Sigmoid colon (tissue), 7 donors: ENCODE data around the gene IL20RA. TPM values are rescaled to one million over a fixed set of nuclear protein-coding genes. Genes with fewer than 3 reads are reported as not detected.

Source experiments
- DNase-seq: peaks from one replicate; pipeline ENCODE4 v3.0.0-alpha.2; 2019
- H3K27ac ChIP-seq, 4 donors: fragments of 200-600 bp; sonication (generic); one replicate each; pipeline ENCODE4 v1.5.1; 2016 to 2019; ENCODE audit warnings: mild to moderate bottlenecking in 1 of 4
- H3K27me3 ChIP-seq, 3 donors: fragments of 200-600 bp; sonication (generic); one replicate each; pipeline ENCODE4 v1.5.1; 2019; ENCODE audit warnings: mild to moderate bottlenecking in 1 of 3
- H3K36me3 ChIP-seq, 4 donors: fragments of 200-600 bp; sonication (generic); one replicate each; pipeline ENCODE4 v1.5.1; 2016 to 2019
- H3K4me1 ChIP-seq, 4 donors: fragments of 200-600 bp; sonication (generic); one replicate each; pipeline ENCODE4 v1.5.1; 2017 to 2019
- H3K4me3 ChIP-seq, 4 donors: fragments of 200-600 bp; sonication (generic); one replicate each; pipeline ENCODE4 v1.5.1; 2017 to 2019; ENCODE audit warnings: mild to moderate bottlenecking in 2 of 4, moderate library complexity in 1 of 4
- H3K9me3 ChIP-seq, 4 donors: fragments of 200-600 bp in 3 of 4; sonication (generic) in 3 of 4; one replicate each; pipeline versions ENCODE4 v1.5.1 to v1.6.1; 2013 to 2019
- CTCF ChIP-seq, 4 experiments: fragments of 450-650 bp in 3 of 4; fragments of 200-600 bp in 1 of 4; IDR thresholded peaks; one replicate each; pipeline ENCODE4 v1.5.1; 2016 to 2019; ENCODE audit warnings: antibody characterized with exemption in 4 of 4, mild to moderate bottlenecking in 3 of 4, moderate library complexity in 2 of 4
- EP300 ChIP-seq, 4 donors: sonication (generic); formaldehyde crosslinking; IDR thresholded peaks; one replicate each; pipeline ENCODE4 v1.6.1; 2017; ENCODE audit warnings: antibody characterized with exemption in 4 of 4
- POLR2A ChIP-seq, 2 donors: fragments of 450-650 bp; IDR thresholded peaks; one replicate each; pipeline ENCODE4 v1.6.1; 2016; ENCODE audit warnings: antibody characterized with exemption in 2 of 2, mild to moderate bottlenecking in 2 of 2, moderate library complexity in 2 of 2
- POLR2AphosphoS5 ChIP-seq, 4 donors: sonication (generic); formaldehyde crosslinking; IDR thresholded peaks; one replicate each; pipeline ENCODE4 v1.6.1; 2017; ENCODE audit warnings: antibody characterized with exemption in 4 of 4
- WGBS, 2 donors: extraction: QIAGEN DNeasy Blood & Tissue Kit; methylation state at CpG; one replicate each; pipeline ENCODE4 v1.1.7; 2013; 5-methylcytosine and 5-hydroxymethylcytosine counted together
- intact Hi-C: fragments of 100-400 bp; cut with DNase I; formaldehyde crosslinking; loops from one replicate; pipeline ENCODE4 v1.15.1; 2023
- polyA plus RNA-seq, 3 donors: library from polyadenylated mRNA; stranded (reverse); fragments of 200-250 nt; gene quantifications; one replicate each; pipeline ENCODE4 v1.2.3, GENCODE V29; 2013
- total RNA-seq, 4 donors: library from RNA; depleted of rRNA; stranded (reverse); fragments of >200 nt; gene quantifications; one replicate each; pipeline ENCODE4 v1.1.0, GENCODE V29; 2016
- donor health status: healthy with polysubstance abuse.
- donor health status: Bipolar disorder and iron deficiency.
- donor health status: healthy.

Gene IL20RA
- total and polyA plus RNA-seq, 7 donors, result 0.28 to 7.2 (median 1.8) TPM

GRCh38 chr6:136991646-136992045 is 53.1 kb downstream of the IL20RA start:
- Histone ChIP-seq H3K36me3 (no peaks in the 10 kb centered on the region), H3K4me3 (no peak overlapping the region), H3K9me3 (no peaks in the 10 kb centered on the region), H3K27ac (no peak overlapping the region), H3K27me3 (peaks cover 5 to 40% (median 7%) of the 10 kb centered on the region in 3 donors), H3K4me1 (peaks cover 0 to 13% (median 11%) of the 10 kb centered on the region in 4 donors)
- DNase-seq, result no peak
- intact Hi-C loops, result no loop called here
- TF ChIP-seq CTCF (IDR thresholded peaks at IDR 0.05) (no peak), EP300 (IDR thresholded peaks at IDR 0.05) (no peak), POLR2AphosphoS5 (IDR thresholded peaks at IDR 0.05) (no peak), POLR2A (IDR thresholded peaks at IDR 0.05) (no peak)

GRCh38 chr6:136990754-136991153 is 54.0 kb downstream of the IL20RA start:
- Histone ChIP-seq H3K4me1 (peaks cover 0 to 13% (median 11%) of the 10 kb centered on the region in 4 donors), H3K4me3 (no peak overlapping the region), H3K27ac (no peak overlapping the region), H3K36me3 (no peaks in the 10 kb centered on the region), H3K27me3 (peaks cover 5 to 40% (median 7%) of the 10 kb centered on the region in 3 donors), H3K9me3 (no peaks in the 10 kb centered on the region)
- TF ChIP-seq EP300 (IDR thresholded peaks at IDR 0.05), result no peak
- TF ChIP-seq POLR2AphosphoS5 (IDR thresholded peaks at IDR 0.05), result no peak
- TF ChIP-seq CTCF (IDR thresholded peaks at IDR 0.05), result no peak
- WGBS, 2 donors, result 74 to 83% methylated on average over 3 of the region's 3 CpGs
- no peak for DNase-seq
- intact Hi-C loops, result no loop called here

- H3K9me3 ChIP-seq, result no peaks in the 10 kb centered on the region
- H3K4me3 ChIP-seq, result peak overlapping the region in 3 of 4 donors; percentile 28 to 47 (median 37)
- TF ChIP-seq EP300 (IDR thresholded peaks at IDR 0.05) (no peak), CTCF (IDR thresholded peaks at IDR 0.05) (no peak), POLR2AphosphoS5 (IDR thresholded peaks at IDR 0.05) (no peak), POLR2A (IDR thresholded peaks at IDR 0.05) (no peak)
- H3K4me1 ChIP-seq, result peaks cover 0 to 13% (median 11%) of the 10 kb centered on the region in 4 donors
- H3K27ac ChIP-seq, result peak overlapping the region in 1 of 4 donors; percentile 30
- intact Hi-C loops, result no loop called here
- no peak for DNase-seq
- WGBS, 2 donors, result 34 to 35% methylated on average over 4 of the region's 4 CpGs
- peaks cover 5 to 40% (median 7%) of the 10 kb centered on the region in 3 donors for H3K27me3 ChIP-seq
- no peaks in the 10 kb centered on the region for H3K36me3 ChIP-seq
These were observed 54.6 kb downstream of the IL20RA start for GRCh38 chr6:136990242-136990578.

GRCh38 chr6:136989571-136990241 is 55.1 kb downstream of the IL20RA start:
- Histone ChIP-seq H3K27me3 (peaks cover 5 to 40% (median 7%) of the 10 kb centered on the region in 3 donors), H3K4me1 (peaks cover 0 to 13% (median 11%) of the 10 kb centered on the region in 4 donors), H3K27ac (peak overlapping the region in 3 of 4 donors; percentile 26 to 35 (median 30)), H3K9me3 (no peaks in the 10 kb centered on the region), H3K4me3 (peak overlapping the region in 3 of 4 donors; percentile 28 to 47 (median 37)), H3K36me3 (no peaks in the 10 kb centered on the region)
- intact Hi-C loops, result no loop called here
- TF ChIP-seq CTCF (IDR thresholded peaks at IDR 0.05) (no peak), POLR2AphosphoS5 (IDR thresholded peaks at IDR 0.05) (no peak), POLR2A (IDR thresholded peaks at IDR 0.05) (no peak), EP300 (IDR thresholded peaks at IDR 0.05) (no peak)
- DNase-seq, result peak; percentile 74
- 2 to 3% methylated on average over 40 of the region's 40 CpGs for WGBS, 2 donors
